Measurements from ENCODE around the gene PELI2. TPM values are rescaled to one million over a fixed set of nuclear protein-coding genes. Genes with fewer than 3 reads are reported as not detected.

The PELI2 gene
- total and polyA plus RNA-seq, 3 experiments from 2014 or later = 1.0 to 3.3 (median 2.7) TPM

DNA sequence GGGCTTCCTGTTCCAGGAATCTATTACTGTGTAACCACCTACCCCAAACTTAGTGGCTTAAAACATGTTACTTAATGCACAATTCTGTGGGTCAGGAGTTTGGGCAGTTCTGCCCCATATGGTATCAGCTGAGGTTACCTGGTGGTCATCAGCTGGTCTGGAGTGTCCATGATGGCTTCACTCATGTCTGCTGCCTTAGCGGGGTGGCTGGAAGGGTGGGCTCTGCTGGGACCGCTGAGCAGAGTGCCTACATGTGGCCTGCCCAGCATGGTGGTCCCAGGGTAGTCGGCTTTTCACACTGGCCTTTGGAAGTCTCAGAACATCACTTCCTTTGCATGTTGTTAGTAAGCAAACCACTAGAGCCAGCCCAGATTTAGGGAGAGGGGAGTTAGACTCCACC, 53.9 kb downstream of the PELI2 start:
- Mint-ChIP-seq H3K4me3 (peak overlapping the region in 2 of 7 donors; percentile 12 to 58), H3K4me1 (peaks cover 36 to 43% (median 39%) of the 10 kb centered on the region in 3 donors), H3K9me3 (peaks cover 3 to 8% (median 6%) of the 10 kb centered on the region in 5 donors), H3K36me3 (peaks cover 0 to 11% (median 3%) of the 10 kb centered on the region in 3 donors), H3K27ac (no peak overlapping the region), H3K27me3 (peaks cover 0 to 1% of the 10 kb centered on the region in 2 donors)
- POLR2A ChIA-PET = no interaction called here
- H3K4me3 ChIP-seq (ENCODE audit: low read length) = no peak overlapping the region
- no peaks in the 10 kb centered on the region for H3K36me3 ChIP-seq (ENCODE audit: insufficient read depth, low read length)
- no peaks in the 10 kb centered on the region for H3K27me3 ChIP-seq (ENCODE audit: insufficient read depth, low read length, poor library complexity, severe bottlenecking)
- peaks cover 9% of the 10 kb centered on the region for H3K4me1 ChIP-seq (ENCODE audit: insufficient read depth, low read length)
- DNase-seq = no peak
- CTCF ChIA-PET = no interaction called here
- no peak overlapping the region for H3K27ac ChIP-seq (ENCODE audit: low read depth, low read length)
- H3K9me3 ChIP-seq (ENCODE audit: low read length) = no peaks in the 10 kb centered on the region

GRCh38 chr14:56172571-56172971, 54.4 kb downstream of the PELI2 start:
- H3K9me3 ChIP-seq (ENCODE audit: low read length) = no peaks in the 10 kb centered on the region
- peaks cover 36 to 43% (median 39%) of the 10 kb centered on the region in 3 donors for H3K4me1 Mint-ChIP-seq
- H3K27ac Mint-ChIP-seq = peak overlapping the region in 3 of 8 donors; percentile 1 to 66 (median 3)
- no peak for DNase-seq
- no peaks in the 10 kb centered on the region for H3K36me3 ChIP-seq (ENCODE audit: insufficient read depth, low read length)
- H3K36me3 Mint-ChIP-seq = peaks cover 0 to 6% (median 1%) of the 10 kb centered on the region in 3 donors
- ChIA-PET POLR2A (no interaction called here), CTCF (no interaction called here)
- H3K27ac ChIP-seq (ENCODE audit: low read depth, low read length) = no peak overlapping the region
- H3K4me3 Mint-ChIP-seq = peak overlapping the region in 1 of 7 donors; percentile 56
- H3K27me3 ChIP-seq (ENCODE audit: insufficient read depth, low read length, poor library complexity, severe bottlenecking) = no peaks in the 10 kb centered on the region
- no peak overlapping the region for H3K4me3 ChIP-seq (ENCODE audit: low read length)
- peaks cover 0 to 3% (median 2%) of the 10 kb centered on the region in 5 donors for H3K9me3 Mint-ChIP-seq
- H3K27me3 Mint-ChIP-seq = no peaks in the 10 kb centered on the region
- peaks cover 9% of the 10 kb centered on the region for H3K4me1 ChIP-seq (ENCODE audit: insufficient read depth, low read length)

DNA sequence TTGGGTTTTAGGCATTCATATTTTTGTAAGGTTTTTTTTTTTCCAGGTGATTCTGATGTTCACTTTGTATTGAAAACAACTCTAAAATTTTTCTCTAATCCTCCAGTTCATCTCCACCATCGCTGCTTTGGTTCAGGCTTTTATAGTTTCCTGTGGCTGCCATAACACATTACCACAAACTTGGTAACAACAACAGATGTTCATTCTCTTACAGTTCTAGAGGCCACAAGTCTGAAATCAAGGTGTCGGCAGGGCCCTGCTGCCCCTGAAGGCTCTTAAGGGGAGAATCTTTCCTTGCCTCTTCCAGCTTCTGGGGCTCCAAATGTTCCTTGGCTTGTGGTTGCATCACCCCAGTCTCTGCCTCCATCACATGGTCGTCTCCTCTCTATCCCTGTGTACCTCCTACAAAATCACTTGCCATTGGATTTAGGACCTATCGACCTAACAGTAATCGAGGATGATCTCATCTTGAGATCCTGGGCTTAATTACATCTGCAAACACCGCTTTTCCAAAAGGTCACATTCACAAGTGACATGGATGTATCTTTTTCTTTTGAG, 55.2 kb downstream of the PELI2 start:
- H3K4me3 ChIP-seq (ENCODE audit: low read length) = no peak overlapping the region
- H3K9me3 ChIP-seq (ENCODE audit: low read length) = no peaks in the 10 kb centered on the region
- ChIA-PET CTCF (no interaction called here), POLR2A (no interaction called here)
- DNase-seq = peak in 1 of 5 donors; percentile 31
- no peaks in the 10 kb centered on the region for H3K36me3 ChIP-seq (ENCODE audit: insufficient read depth, low read length)
- peaks cover 0 to 3% (median 0%) of the 10 kb centered on the region in 5 donors for H3K9me3 Mint-ChIP-seq
- H3K4me3 Mint-ChIP-seq = peak overlapping the region in 4 of 7 donors; percentile 0 to 33 (median 15)
- H3K27ac Mint-ChIP-seq = no peak overlapping the region
- peaks cover 36 to 43% (median 39%) of the 10 kb centered on the region in 3 donors for H3K4me1 Mint-ChIP-seq
- no peaks in the 10 kb centered on the region for H3K27me3 Mint-ChIP-seq
- no peak overlapping the region for H3K27ac ChIP-seq (ENCODE audit: low read depth, low read length)
- no peaks in the 10 kb centered on the region for H3K27me3 ChIP-seq (ENCODE audit: insufficient read depth, low read length, poor library complexity, severe bottlenecking)
- peaks cover 2 to 3% (median 3%) of the 10 kb centered on the region in 3 donors for H3K36me3 Mint-ChIP-seq
- H3K4me1 ChIP-seq (ENCODE audit: insufficient read depth, low read length) = peaks cover 9% of the 10 kb centered on the region

- Mint-ChIP-seq H3K4me3 (no peak overlapping the region), H3K9me3 (peaks cover 0 to 3% (median 0%) of the 10 kb centered on the region in 5 donors), H3K27ac (no peak overlapping the region), H3K36me3 (peaks cover 8 to 13% (median 12%) of the 10 kb centered on the region in 3 donors), H3K4me1 (peaks cover 29 to 40% (median 39%) of the 10 kb centered on the region in 3 donors), H3K27me3 (no peaks in the 10 kb centered on the region)
- ChIA-PET POLR2A (no interaction called here), CTCF (no interaction called here)
- no peaks in the 10 kb centered on the region for H3K9me3 ChIP-seq (ENCODE audit: low read length)
- no peak overlapping the region for H3K27ac ChIP-seq (ENCODE audit: low read depth, low read length)
- no peak for DNase-seq
- peaks cover 9% of the 10 kb centered on the region for H3K4me1 ChIP-seq (ENCODE audit: insufficient read depth, low read length)
- no peaks in the 10 kb centered on the region for H3K27me3 ChIP-seq (ENCODE audit: insufficient read depth, low read length, poor library complexity, severe bottlenecking)
- no peak overlapping the region for H3K4me3 ChIP-seq (ENCODE audit: low read length)
- no peaks in the 10 kb centered on the region for H3K36me3 ChIP-seq (ENCODE audit: insufficient read depth, low read length)
Observed at GRCh38 chr14:56175773-56176172, 57.6 kb downstream of the PELI2 start.

DNA sequence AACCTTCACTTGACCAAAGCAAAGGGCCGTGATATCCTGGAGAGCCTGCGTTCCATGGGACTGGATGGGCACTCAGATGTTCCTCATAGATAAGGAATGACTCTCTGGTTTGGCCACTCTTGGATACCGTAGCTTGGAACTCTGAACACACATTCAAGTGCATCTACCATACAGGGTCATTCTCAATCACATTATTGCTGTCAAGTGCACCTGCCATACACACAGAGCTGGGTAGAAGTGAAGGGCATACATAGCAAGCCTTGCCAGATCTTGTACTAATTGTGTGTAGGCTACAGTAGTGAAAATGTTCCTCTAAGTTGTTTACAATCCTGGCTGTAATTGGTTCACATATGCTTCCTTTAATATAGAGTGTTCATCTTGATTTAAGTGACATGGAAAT, 58.3 kb downstream of the PELI2 start:
- H3K36me3 ChIP-seq (ENCODE audit: insufficient read depth, low read length) = no peaks in the 10 kb centered on the region
- no peaks in the 10 kb centered on the region for H3K27me3 ChIP-seq (ENCODE audit: insufficient read depth, low read length, poor library complexity, severe bottlenecking)
- Mint-ChIP-seq H3K36me3 (peaks cover 10 to 14% (median 12%) of the 10 kb centered on the region in 3 donors), H3K27ac (no peak overlapping the region), H3K27me3 (no peaks in the 10 kb centered on the region), H3K4me3 (no peak overlapping the region), H3K9me3 (peaks cover 0 to 3% (median 0%) of the 10 kb centered on the region in 5 donors), H3K4me1 (peaks cover 25 to 37% (median 33%) of the 10 kb centered on the region in 3 donors)
- H3K27ac ChIP-seq (ENCODE audit: low read depth, low read length) = no peak overlapping the region
- peaks cover 9% of the 10 kb centered on the region for H3K4me1 ChIP-seq (ENCODE audit: insufficient read depth, low read length)
- ChIA-PET POLR2A (no interaction called here), CTCF (no interaction called here)
- DNase-seq = no peak
- H3K9me3 ChIP-seq (ENCODE audit: low read length) = no peaks in the 10 kb centered on the region
- no peak overlapping the region for H3K4me3 ChIP-seq (ENCODE audit: low read length)

DNA sequence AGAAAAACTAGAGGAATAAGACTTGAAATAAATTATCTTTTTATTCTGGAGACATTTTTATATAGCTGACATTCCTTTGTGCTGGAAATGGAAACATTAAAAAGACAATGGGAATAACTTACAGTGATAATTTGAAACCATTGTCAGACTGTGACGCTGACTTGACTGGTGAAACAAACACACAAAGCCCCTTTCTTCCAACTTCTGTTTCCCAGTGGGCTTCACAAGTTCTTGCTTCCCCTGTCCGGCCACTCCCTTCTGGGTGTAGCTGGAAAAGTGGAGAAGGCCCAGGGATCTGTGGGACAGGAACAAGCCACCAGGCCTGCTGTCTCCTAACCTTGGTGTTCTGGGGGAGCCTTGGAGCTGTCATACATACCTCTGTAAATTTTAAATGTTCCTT, 58.8 kb downstream of the PELI2 start:
- Histone ChIP-seq H3K9me3 (ENCODE audit: low read length) (no peaks in the 10 kb centered on the region), H3K27ac (ENCODE audit: low read depth, low read length) (no peak overlapping the region), H3K4me1 (ENCODE audit: insufficient read depth, low read length) (peaks cover 5% of the 10 kb centered on the region), H3K4me3 (ENCODE audit: low read length) (no peak overlapping the region), H3K36me3 (ENCODE audit: insufficient read depth, low read length) (no peaks in the 10 kb centered on the region), H3K27me3 (ENCODE audit: insufficient read depth, low read length, poor library complexity, severe bottlenecking) (no peaks in the 10 kb centered on the region)
- POLR2A ChIA-PET = no interaction called here
- H3K36me3 Mint-ChIP-seq = peaks cover 12 to 18% (median 13%) of the 10 kb centered on the region in 3 donors
- DNase-seq = no peak
- H3K9me3 Mint-ChIP-seq = peaks cover 0 to 3% (median 0%) of the 10 kb centered on the region in 5 donors
- H3K4me3 Mint-ChIP-seq = no peak overlapping the region
- CTCF ChIA-PET = no interaction called here
- H3K27ac Mint-ChIP-seq = no peak overlapping the region
- no peaks in the 10 kb centered on the region for H3K27me3 Mint-ChIP-seq
- peaks cover 20 to 32% (median 28%) of the 10 kb centered on the region in 3 donors for H3K4me1 Mint-ChIP-seq

- H3K4me1 Mint-ChIP-seq = peaks cover 0 to 3% (median 0%) of the 10 kb centered on the region in 3 donors
- no peaks in the 10 kb centered on the region for H3K9me3 ChIP-seq (ENCODE audit: low read length)
- peaks cover 12 to 16% (median 16%) of the 10 kb centered on the region in 3 donors for H3K36me3 Mint-ChIP-seq
- no peaks in the 10 kb centered on the region for H3K4me1 ChIP-seq (ENCODE audit: insufficient read depth, low read length)
- H3K27ac Mint-ChIP-seq = peak overlapping the region in 1 of 8 donors; percentile 4
- no peak overlapping the region for H3K4me3 Mint-ChIP-seq
- H3K4me3 ChIP-seq (ENCODE audit: low read length) = no peak overlapping the region
- no peak overlapping the region for H3K27ac ChIP-seq (ENCODE audit: low read depth, low read length)
- no peaks in the 10 kb centered on the region for H3K9me3 Mint-ChIP-seq
- DNase-seq = no peak
- H3K27me3 ChIP-seq (ENCODE audit: insufficient read depth, low read length, poor library complexity, severe bottlenecking) = no peaks in the 10 kb centered on the region
- CTCF ChIA-PET = no interaction called here
- no peaks in the 10 kb centered on the region for H3K36me3 ChIP-seq (ENCODE audit: insufficient read depth, low read length)
- no peaks in the 10 kb centered on the region for H3K27me3 Mint-ChIP-seq
- POLR2A ChIA-PET = no interaction called here
Observed at GRCh38 chr14:56180754-56181542, 62.7 kb downstream of the PELI2 start.

GRCh38 chr14:56181681-56182085, 63.5 kb downstream of the PELI2 start:
- Histone ChIP-seq H3K27me3 (ENCODE audit: insufficient read depth, low read length, poor library complexity, severe bottlenecking) (no peaks in the 10 kb centered on the region), H3K36me3 (ENCODE audit: insufficient read depth, low read length) (no peaks in the 10 kb centered on the region), H3K27ac (ENCODE audit: low read depth, low read length) (no peak overlapping the region), H3K9me3 (ENCODE audit: low read length) (no peaks in the 10 kb centered on the region), H3K4me1 (ENCODE audit: insufficient read depth, low read length) (no peaks in the 10 kb centered on the region), H3K4me3 (ENCODE audit: low read length) (no peak overlapping the region)
- ChIA-PET CTCF (no interaction called here), POLR2A (no interaction called here)
- Mint-ChIP-seq H3K27me3 (no peaks in the 10 kb centered on the region), H3K4me1 (no peaks in the 10 kb centered on the region), H3K36me3 (peaks cover 12 to 16% (median 16%) of the 10 kb centered on the region in 3 donors), H3K4me3 (no peak overlapping the region), H3K27ac (peak overlapping the region in 2 of 8 donors; percentile 5 to 42), H3K9me3 (no peaks in the 10 kb centered on the region)
- DNase-seq = no peak
